ENCODE results near the gene RAPGEF2. TPM values are rescaled to one million over a fixed set of nuclear protein-coding genes. Genes with fewer than 3 reads are reported as not detected.

RAPGEF2 gene
- total RNA-seq, 1 experiment from 2014 or later, result 17.6 TPM

GRCh38 chr4:159279084-159279483, 176.2 kb downstream of the RAPGEF2 start:
- H3K4me3 ChIP-seq (ENCODE audit: low read depth in 2 of 2, low read length in 2 of 2), result no peak overlapping the region
- ATAC-seq (no peak), DNase-seq (ENCODE audit: low read depth, low spot score) (no peak)
- H3K9me3 ChIP-seq (ENCODE audit: control insufficient read depth, insufficient read depth, low read depth, low read length), result no peaks in the 10 kb centered on the region
- TF ChIP-seq REST (IDR thresholded peaks at IDR 0.05; ENCODE audit: insufficient read depth in 1 of 2, low read depth in 2 of 2, low read length in 1 of 2) (no peak), POLR2AphosphoS5 (IDR thresholded peaks at IDR 0.05; ENCODE audit: low read depth, low read length) (no peak), SIN3A (IDR thresholded peaks at IDR 0.05; ENCODE audit: borderline replicate concordance, insufficient read depth, low read depth, low read length) (no peak), CTCF (IDR thresholded peaks at IDR 0.05) (no peak), TCF7L2 (IDR thresholded peaks at IDR 0.05; ENCODE audit: low read depth, low read length) (no peak)
- BruUV-seq (replicated peaks), result no TSS peak
- intact Hi-C loops (cut with micrococcal nuclease; ENCODE audit: unreplicated experiment), result no loop called here
- H3K27ac ChIP-seq (ENCODE audit: low read length), result no peak overlapping the region
- CTCF ChIA-PET, result no interaction called here
- in situ Hi-C loops (cut with HindIII; ENCODE audit: low pct_unique_long_range_greater_than_20kb, low sequenced_read_pairs), result no loop called here
- H3K36me3 ChIP-seq (ENCODE audit: control insufficient read depth, insufficient read depth, low read length), result no peaks in the 10 kb centered on the region
- H3K27me3 ChIP-seq (ENCODE audit: control insufficient read depth, insufficient read depth, low read length), result no peaks in the 10 kb centered on the region
- POLR2A ChIA-PET, result no interaction called here
- no peaks in the 10 kb centered on the region for H3K4me1 ChIP-seq (ENCODE audit: control insufficient read depth, insufficient read depth, low read length)

- H3K4me3 ChIP-seq (ENCODE audit: low read depth in 2 of 2, low read length in 2 of 2), result no peak overlapping the region
- POLR2A ChIA-PET, result no interaction called here
- no peaks in the 10 kb centered on the region for H3K36me3 ChIP-seq (ENCODE audit: control insufficient read depth, insufficient read depth, low read length)
- BruUV-seq (replicated peaks), result no TSS peak
- in situ Hi-C loops (cut with HindIII; ENCODE audit: low pct_unique_long_range_greater_than_20kb, low sequenced_read_pairs) (no loop called here), intact Hi-C loops (cut with micrococcal nuclease; ENCODE audit: unreplicated experiment) (no loop called here)
- ATAC-seq (no peak), DNase-seq (ENCODE audit: low read depth, low spot score) (no peak)
- no peaks in the 10 kb centered on the region for H3K27me3 ChIP-seq (ENCODE audit: control insufficient read depth, insufficient read depth, low read length)
- no peak for TF ChIP-seq REST (IDR thresholded peaks at IDR 0.05; ENCODE audit: insufficient read depth in 1 of 2, low read depth in 2 of 2, low read length in 1 of 2)
- TF ChIP-seq POLR2AphosphoS5 (IDR thresholded peaks at IDR 0.05; ENCODE audit: low read depth, low read length), result no peak
- TF ChIP-seq CTCF (IDR thresholded peaks at IDR 0.05), result no peak
- TF ChIP-seq SIN3A (IDR thresholded peaks at IDR 0.05; ENCODE audit: borderline replicate concordance, insufficient read depth, low read depth, low read length), result no peak
- no peak for TF ChIP-seq TCF7L2 (IDR thresholded peaks at IDR 0.05; ENCODE audit: low read depth, low read length)
- H3K9me3 ChIP-seq (ENCODE audit: control insufficient read depth, insufficient read depth, low read depth, low read length), result no peaks in the 10 kb centered on the region
- H3K27ac ChIP-seq (ENCODE audit: low read length), result no peak overlapping the region
- no peaks in the 10 kb centered on the region for H3K4me1 ChIP-seq (ENCODE audit: control insufficient read depth, insufficient read depth, low read length)
- CTCF ChIA-PET, result no interaction called here
These were observed 177.7 kb downstream of the RAPGEF2 start for GRCh38 chr4:159280442-159281172.

All from Panc1 (cell line).